NOMO-1 treated with dmso at 0.1 percent for 144 hours (cell line): ENCODE measurements around the gene TJAP1.
"Not testable (repeated sequence)": the region's sequence is repeated elsewhere in the genome, so short reads cannot be mapped to it uniquely, and the experiment has no call there.

ENCODE experiments used
- DNase-seq: peaks from one replicate; lab custom pipeline; 2025; ENCODE audit not compliant: unreplicated experiment; lab: John Stamatoyannopoulos, UW

Gene TJAP1

DNA sequence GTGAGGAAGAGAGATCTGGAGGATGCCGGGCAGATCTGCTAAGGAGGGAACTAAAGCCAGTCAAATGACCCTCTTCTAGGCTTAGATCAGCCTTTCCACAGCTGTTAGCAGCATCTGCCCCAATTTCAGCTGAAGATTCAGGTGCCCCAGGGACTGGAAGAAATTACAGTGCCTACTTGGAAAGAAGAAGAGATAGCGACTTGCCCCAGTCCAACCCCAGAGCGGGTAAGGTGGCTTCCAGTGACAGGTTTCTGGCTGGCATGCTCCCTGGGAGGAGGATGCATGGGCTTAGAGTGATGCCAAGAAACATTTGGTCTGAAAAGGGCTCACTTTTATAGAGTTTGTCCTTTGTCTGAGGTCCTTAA lies 620 bp downstream of the TJAP1 start:
- DNase-seq: peak; percentile 5

DNA sequence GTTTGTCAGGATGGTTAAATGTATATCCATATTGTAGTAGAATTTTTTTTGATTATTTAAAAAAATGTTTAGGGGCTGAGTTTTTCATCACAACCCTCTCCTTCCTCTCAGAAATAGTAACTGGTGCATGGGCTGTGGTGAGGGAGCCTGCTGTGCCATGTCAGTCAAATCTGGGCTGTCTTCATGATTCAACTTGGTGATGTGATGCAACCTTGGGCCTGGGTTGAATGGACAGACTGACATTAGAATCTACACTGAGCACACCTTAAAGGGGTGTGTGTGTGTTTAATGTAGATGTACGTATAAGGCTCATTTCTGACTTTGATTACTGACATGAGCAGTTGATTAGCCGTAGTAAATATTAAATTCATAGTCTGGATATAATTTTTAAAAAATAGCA lies 3.7 kb downstream of the TJAP1 start:
- DNase-seq: no peak

DNA sequence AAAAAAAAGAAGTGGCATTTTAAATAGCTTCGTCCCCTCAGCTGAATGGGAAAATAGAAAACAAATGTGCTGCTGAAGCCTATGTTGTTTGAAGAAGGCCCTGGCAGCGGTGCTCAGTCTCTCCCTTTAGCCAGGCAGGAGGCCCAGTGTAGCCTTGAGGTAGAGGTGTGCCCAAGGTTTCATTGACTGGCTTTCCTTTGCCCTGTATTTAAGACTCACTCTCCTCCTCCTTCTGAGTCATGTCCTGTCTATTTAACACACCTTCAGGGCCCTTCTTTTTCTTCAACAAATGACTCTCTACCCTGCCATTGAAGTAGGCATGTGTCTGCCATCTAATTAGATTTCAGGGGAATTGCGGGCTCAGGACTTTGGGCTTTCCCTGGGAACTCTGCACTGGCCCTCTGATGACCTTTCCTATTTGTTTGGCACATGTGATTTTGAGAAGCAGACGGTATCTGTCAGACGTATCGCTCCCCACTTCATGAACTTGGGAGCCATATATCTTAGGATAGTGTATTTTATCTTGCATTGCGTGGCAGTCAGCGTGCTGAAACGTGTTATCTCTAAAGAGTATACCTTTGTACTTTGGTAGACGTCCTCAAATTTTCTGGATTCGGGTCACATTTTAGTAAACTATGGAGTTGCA lies 4.3 kb downstream of the TJAP1 start:
- no peak for DNase-seq

DNA sequence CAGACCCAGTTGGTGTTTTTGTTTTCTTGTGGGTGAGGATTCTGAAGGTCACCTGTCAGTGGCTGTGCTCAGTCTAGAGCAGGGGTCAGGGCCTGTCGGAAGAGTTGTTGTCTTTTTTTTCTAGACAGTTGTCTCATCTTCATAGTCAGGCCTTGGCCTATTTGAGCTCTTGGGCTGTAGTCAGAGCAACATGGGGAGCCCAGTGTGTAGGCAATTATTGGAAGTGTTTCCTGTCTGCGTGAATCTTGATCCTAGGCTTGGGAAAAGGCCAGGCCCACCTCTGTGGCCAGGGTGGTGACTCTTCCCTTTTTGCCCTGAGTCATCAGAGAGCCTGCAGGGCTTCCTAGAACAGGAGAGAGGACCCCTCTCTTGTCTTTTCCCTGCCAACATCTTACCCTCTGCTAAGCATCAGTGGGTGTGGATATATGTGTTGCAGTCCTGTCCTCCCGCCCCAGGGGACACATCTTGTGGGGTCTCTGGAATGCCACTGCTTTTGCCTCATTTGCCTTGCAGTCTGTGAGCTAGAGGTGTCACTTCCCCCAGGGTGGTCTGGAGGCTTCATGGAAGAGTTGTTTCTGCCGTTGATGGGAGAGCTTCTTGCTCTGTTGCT lies 11.4 kb downstream of the TJAP1 start:
- DNase-seq: no peak

DNA sequence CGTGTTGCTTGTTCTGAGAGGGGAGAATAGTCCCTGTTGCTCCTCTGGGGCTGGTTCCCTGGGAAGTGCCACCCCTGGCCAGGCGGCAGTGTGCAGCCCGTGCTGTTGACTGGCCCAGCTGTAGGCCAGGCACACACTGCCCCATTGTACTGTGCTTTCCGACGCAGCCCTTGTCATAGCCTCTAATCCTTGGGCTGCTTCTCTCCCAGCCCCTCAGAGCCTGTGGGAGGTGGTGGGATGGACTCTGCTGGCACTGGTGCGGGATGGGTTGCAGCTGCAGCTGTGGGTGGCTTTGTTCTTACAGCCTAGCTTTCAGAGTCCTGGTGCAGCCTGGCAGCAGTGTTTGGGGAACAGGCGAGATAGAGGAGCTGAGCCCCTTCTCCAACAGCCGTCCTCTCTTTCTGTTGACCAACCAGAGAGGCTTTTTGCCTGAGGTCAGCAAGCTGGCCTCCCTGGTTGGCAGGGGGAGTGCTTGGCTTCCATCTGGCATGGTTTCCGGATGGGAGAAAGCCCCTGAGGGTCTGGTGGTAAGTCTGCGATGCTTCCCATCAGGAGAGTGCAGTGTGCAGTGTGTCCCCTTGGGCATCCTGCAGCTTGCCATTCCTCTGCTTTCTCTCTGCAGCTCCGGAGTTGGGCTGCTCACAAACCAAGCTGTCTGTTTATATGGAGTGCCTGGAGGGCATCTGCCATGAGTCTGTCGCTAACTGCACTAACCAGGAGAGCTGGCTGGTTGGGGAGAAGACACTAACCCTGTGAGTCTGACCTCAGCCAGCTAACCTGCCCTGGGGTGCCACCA lies 12.1 kb downstream of the TJAP1 start:
- no peak for DNase-seq

DNA sequence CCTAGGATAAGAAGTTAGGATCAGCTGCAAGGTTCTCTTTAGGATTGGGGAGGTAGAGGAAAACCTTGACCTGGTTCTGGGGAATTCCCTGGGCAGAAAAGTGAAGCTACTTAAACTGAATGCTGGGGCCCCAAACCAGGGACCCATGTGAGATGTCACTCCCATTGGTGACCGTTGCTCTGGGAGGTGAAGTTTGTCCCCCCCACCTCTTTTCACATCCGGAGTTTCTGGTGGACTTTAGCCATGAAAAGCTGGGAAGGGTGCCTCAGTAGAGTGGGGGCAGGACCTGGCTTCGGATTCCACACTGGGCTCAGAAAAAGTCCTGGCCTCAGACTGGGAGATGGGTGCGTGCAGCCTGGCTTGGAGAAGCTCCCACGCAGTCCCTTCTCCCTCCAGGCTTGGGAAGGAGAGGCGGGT lies 13.2 kb downstream of the TJAP1 start:
- DNase-seq: no peak

DNA sequence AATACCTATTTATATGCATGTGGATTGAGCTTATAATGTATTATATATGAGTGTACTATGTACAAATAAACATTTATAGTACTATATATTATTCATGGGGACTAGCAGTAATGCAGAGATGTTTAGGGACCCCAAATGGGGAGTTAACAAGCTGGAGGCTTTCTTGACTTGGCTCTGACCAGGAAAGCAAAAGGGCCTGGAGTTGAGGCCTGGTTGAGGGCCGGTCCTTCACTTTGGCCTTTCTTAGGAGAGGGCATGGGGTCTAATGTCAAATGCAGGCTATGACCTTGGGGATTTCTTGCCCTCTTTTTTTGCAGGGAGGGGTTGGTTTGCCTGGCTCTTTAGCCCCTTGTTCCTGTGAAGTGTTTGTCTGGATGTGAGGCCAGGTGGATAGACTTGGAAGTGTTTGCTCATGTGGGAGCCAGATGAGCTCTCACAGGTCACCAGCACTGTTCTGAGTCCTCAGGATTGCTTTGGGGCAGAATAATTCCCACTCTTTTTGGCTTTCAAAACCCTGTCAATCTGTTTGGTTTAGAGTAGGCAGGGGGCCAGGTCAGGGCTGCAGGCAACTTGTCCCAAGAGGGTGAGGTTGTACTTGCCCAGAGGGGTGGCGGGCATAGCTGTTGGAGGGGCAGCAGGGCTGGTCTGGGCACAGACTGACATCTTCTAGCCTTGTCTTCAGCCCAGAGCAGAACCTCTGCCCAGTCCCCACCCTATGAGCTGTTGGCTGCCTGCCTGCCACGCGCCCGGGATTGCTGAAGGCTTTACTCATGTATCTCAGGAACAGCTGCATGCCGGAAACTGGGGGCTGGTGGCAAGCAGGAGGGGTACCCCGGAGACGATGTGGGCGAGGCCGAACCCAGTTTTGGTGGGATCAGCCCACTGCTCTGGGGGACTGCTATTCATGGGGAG lies 14.6 kb downstream of the TJAP1 start:
- DNase-seq: no peak

DNA sequence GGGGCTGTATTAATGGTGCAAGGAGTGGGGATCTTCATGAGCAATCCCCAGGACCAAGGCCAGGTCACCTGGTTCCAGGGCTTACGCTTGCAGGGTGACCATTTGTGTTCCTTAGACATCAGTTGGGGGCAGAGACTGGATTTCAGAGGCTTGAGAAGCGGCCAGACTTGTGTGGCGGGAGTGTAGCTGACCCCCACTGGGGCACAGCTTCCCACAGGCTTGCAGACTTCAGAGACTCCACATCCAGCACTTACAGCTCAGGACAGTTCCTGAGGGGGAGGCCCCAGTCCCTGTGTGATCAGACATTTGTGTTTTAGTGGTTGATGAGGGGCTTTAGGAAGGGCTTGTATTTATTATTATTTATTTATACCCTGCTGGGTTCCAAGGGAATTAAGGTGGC lies 15.3 kb downstream of the TJAP1 start:
- DNase-seq: no peak

DNA sequence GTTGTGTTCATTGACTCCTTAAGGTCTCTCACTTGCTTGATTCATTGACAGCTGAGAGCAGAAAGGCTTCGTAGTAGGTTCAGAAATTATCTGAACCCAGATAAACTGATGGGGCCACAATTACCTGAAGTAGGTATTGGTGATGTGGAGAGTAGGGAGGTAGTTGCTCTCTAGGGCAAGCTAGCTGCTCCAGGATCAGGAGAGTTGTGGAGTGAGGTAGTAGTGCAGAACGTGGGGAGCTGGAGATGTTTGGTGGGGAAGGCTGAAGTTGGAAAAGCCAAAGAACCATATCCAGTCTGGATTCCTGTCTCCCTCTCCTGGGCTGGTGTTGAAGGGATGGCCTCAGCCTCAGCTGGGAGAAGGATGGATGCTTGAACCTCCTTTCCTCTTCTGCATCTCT lies 15.9 kb downstream of the TJAP1 start:
- DNase-seq: no peak

DNA sequence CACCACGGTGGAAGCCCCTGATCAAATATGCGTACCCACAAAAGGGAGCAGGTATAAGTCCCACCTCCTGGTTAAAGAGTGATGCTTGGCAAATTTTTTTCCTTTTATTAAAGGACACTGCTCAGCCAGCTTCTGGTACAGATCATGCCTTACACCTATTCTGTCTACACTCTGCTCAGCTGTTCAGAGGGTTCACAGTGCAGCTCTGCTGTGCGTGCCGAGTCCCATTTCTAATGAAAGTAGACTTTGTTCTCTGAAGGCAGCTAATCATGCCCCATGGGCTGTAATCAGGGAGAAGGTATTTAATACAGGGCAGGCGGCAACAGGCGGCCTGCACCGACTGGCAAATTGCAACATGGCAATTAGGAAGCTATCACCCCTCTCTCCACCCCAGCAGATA lies 16.5 kb downstream of the TJAP1 start:
- DNase-seq: no peak

DNA sequence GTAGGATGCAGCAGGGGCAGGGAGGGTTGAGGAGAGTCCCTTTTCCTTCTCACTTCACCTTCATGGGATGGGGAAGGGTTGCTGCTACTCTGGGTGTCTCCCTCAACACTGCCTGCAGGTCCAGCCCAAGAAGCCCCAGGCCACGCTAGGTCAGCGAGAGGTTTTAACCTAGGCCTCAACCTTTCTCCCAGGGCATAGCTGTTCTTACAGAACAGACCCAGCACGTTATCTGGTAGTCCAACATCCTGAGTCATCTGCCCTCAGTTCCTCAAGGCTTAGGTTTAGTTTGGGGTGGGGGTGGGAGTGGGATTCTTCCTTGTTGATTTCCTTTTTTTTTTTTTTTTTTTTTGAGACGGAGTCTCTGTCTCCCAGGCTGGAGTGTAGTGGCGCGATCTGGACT lies 17.0 kb downstream of the TJAP1 start:
- no peak for DNase-seq

DNA sequence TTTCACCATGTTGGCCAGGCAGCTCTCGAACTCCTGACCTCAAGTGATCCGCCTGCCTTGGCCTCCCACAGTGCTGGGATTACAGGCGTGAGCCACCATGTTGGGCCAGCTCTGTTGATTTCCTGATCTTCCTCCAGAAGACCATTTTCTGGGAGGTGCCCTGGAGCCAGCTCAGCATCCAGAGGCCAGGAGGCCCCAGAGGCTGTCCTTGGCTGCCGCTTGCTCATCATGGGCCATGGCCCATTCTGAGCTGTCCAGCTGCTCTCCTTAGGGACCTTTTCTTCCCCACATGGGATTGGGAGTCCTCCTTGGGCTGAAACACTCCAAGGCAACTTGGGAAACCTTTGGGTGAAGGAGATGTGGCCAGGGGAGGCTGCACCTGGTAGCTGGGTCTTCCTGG lies 17.4 kb downstream of the TJAP1 start:
- DNase-seq: no peak

DNA sequence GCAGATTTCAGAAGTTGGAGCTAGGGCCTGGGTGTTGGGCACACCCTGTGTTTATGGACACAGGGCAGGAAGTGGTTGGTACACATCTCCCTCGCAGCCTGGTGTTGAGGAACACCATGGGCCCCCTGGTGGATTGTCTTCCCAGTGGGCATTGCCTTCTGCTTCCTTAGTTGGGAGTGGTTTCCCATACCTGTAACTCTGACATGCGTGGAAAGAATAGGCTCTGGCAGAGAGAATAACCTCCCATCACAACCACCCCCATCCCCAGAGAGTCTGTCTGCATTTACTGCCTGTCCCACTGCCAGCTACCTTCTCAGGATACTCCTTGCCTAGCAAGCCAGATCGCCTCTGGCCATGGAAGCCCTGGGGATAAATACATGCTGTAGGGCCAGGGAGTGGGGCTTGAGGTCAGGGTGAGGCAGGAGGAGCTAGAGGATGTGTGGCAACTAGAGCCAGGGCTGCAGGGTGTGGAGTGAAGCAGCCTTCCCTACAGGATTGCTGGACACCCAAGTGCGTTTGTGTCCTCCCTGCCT lies 18.1 kb downstream of the TJAP1 start:
- DNase-seq: no peak

DNA sequence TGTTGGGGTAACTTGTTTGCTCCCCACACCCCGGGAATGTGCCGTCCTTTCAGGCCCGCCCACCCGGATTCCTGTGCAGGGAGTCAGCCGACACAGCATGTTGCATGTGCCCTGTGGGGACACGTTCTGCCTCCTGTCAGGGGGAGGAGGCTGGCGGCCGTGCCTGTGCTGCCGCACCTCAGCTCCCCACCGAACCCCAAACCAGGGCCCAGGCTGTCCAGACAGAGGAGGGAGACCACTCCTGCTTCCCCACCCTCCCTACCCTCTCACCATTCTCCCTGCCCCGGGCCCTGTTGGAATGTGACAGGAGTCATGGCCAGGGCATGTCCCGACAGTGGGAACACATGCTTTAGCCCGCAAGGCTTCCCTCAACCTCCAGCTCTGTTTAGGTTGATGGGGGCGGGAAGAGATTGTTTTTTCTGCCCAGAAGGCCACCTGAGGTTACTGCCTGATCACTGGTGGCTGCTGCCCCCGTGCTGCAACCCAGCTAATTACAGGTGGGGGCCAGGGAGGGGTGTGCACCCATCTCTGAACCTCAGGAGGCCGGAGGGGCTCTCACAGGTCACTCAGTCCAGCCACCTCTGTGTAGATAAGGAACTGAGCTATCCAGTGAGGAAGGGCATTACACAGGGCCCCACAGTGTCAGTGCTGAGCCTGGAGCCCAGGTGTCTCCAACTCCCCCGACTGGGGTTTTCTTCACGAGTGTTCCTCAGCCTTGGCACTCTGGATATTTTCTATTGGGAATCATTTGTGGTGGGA lies 19.2 kb downstream of the TJAP1 start:
- DNase-seq: no peak

DNA sequence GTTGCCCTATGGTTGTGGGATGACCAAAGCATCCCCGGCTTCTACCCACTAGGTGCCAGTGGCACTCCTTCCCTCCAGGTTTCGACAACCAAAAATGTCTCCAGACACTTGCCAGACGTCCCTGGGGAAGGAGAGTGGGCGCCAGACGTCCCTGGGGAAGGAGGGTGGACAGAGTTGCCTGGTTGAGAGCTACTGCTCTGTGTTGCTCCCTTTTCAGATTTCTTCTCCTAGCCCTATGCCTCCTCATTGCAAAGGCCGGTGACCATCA lies 19.7 kb downstream of the TJAP1 start:
- DNase-seq: no peak

DNA sequence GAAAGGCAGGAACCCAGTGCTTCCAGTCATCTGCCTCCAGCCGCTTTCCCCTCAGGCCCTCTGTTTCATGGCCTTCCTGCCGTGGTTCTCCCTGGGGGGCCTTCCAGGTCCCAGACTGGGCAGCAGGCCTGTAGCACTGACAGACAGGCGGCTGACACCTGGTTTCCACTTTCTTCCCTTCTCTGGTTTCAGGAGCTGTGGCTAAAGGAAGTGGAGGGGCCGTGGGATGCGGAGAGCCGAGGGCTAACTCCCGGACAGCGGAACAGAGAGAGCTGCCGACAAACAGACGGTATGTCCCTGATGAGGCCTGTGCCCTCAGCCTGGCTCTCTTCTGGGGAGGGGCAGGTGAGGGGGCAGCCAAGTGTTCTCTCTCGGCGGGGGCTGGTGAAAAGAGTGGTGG lies 20.3 kb downstream of the TJAP1 start:
- no peak for DNase-seq

DNA sequence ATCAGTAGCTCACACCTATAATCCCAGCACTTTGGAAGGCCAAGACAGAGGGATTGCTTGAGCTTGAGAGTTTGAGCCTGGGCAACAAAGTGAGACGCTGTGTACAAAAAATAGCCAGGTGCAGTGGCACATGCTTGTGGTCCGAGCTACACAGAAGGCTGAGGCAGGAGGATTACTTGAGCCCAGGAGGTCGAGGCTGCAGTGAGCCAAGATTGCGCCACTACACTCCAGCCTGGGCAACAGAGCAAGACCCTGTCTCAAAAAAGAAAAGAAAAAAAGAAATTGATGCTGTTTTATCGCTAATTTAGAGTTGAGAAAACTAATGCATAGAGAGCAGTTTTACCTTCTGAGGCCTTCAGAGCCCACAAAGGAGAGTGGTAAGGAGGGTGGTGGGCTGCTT lies 20.9 kb downstream of the TJAP1 start:
- DNase-seq: not testable (repeated sequence)

DNA sequence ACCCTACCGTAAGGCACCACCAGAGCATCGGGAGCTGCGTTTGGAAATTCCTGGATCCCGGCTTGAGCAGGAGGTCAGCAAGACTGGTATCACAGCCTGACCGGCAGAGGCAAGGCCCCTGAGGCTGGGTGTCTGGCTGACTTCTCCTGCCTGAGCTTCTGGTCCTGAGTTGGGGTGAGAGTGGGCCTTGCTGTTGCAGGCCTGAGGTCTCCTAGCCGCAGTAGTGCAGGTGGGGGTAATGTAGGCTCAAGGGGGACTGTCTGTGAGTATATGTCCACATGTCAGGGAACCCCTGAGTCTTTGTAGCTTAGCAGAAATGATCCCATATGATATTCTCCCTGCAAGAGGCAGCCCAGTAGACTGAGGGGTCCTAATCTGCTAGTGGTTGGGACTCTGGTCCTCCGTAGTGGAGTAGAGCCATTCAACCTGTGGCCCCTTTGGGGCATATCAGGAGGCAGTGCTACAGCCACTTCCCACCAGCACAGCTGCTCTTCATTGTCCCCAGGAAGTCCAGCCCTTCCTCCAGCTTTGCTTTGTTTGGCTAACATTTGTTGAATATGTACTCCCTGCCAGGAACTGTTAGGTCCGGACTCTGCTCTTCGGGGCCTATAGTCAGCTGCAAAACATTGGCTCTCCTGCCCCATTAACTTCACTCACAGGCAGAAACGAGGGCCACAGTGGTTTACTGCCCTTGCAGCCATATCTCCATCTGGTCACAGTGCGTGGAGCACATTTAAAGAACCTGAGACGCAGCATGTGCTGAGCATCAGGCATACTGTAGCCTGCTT lies 21.9 kb downstream of the TJAP1 start:
- DNase-seq: no peak

DNA sequence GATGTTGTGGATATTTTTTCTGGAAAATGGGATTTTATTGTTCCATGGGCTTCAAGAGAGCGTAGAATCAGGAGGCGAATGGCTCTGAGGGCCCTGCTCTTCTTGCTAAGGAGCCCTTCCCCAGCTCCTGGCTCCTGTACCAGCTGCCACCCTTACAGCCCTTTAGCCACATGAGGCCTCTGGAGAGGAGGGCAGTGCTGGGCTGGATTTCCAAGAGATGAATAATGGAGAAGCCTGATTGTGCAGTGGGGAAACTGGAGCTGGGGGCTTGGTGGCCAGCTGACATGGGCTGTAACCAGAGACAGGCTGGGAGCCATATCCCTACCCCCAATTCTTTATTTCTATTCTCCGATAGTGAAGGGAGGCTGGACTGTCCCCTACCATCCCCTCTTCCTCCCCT lies 23.6 kb downstream of the TJAP1 start:
- DNase-seq: no peak

DNA sequence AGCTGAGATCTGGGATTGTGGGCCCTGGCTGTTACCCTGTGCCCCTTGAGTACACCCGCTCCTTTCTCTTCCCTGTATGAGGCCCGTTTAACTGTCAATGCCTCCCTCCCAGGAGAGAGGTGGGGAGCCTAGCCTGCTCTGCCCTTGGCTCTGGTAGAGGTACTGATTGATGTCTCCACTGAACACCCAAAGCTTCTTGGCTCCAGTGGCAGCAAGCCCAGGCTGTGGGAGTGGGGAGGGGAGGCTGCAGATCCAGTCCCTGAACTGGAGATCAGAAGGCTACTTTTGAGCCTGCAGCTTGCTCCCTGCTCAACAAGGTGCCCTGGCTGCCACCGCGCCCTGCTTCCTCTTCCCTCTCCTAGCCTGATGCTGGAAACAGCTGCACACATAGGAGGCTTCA lies 25.3 kb downstream of the TJAP1 start:
- no peak for DNase-seq
